ENCODE measurements around the gene TBC1D22A.
"Not testable (repeated sequence)": the region's sequence is repeated elsewhere in the genome, so short reads cannot be mapped to it uniquely, and the experiment has no call there.

TBC1D22A gene

GRCh38 chr22:47039356-47039755 is 276.9 kb downstream of the TBC1D22A start:
- no peak for DNase-seq

GRCh38 chr22:47040486-47041270 is 278.2 kb downstream of the TBC1D22A start:
- no peak for DNase-seq

- no peak for DNase-seq
These were observed 279.0 kb downstream of the TBC1D22A start for GRCh38 chr22:47041271-47042115.

GRCh38 chr22:47042116-47042825 is 279.8 kb downstream of the TBC1D22A start:
- no peak for DNase-seq

- no peak for DNase-seq
These were observed 280.5 kb downstream of the TBC1D22A start for GRCh38 chr22:47042861-47043496.

- no peak for DNase-seq
These were observed 281.6 kb downstream of the TBC1D22A start for GRCh38 chr22:47043835-47044721.

GRCh38 chr22:47044722-47045535 is 282.5 kb downstream of the TBC1D22A start:
- DNase-seq: no peak

GRCh38 chr22:47045691-47046410 is 283.4 kb downstream of the TBC1D22A start:
- no peak for DNase-seq

GRCh38 chr22:47046411-47047065 is 284.1 kb downstream of the TBC1D22A start:
- no peak for DNase-seq

- no peak for DNase-seq
These were observed 285.1 kb downstream of the TBC1D22A start for GRCh38 chr22:47047321-47048122.

- no peak for DNase-seq
These were observed 285.9 kb downstream of the TBC1D22A start for GRCh38 chr22:47048123-47049077.

GRCh38 chr22:47049078-47049624 is 286.7 kb downstream of the TBC1D22A start:
- no peak for DNase-seq

GRCh38 chr22:47049736-47050400 is 287.4 kb downstream of the TBC1D22A start:
- not testable (repeated sequence) for DNase-seq

- no peak for DNase-seq
These were observed 288.1 kb downstream of the TBC1D22A start for GRCh38 chr22:47050401-47051051.

GRCh38 chr22:47051441-47052071 is 289.1 kb downstream of the TBC1D22A start:
- no peak for DNase-seq
